ENCODE measurements around the gene SLC22A23.
A peak's percentile ranks its signal among the peaks of the same experiment; 100 is the strongest.

The SLC22A23 gene

DNA sequence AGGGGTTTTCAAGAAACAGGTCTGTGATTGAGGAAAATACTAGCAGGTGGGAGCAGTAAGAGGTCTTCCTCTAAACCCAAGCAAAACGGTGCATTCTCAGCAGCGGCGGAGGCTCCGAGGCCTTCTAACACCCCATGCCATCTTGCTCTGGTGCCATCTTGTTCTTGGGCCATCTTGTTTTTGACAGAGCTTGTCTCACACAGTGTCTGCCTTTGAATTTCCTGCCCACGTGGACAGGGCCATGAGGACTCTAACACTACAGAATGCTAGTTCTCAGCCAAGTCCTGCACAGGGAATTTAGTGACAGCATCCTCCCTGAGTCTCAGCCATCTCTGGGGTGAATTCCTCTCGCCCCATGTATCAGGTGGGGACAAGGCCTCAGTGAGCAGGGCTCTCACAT, 121.7 kb downstream of the SLC22A23 start:
- no peak for DNase-seq (ENCODE audit: low read depth in 2 of 2)

DNA sequence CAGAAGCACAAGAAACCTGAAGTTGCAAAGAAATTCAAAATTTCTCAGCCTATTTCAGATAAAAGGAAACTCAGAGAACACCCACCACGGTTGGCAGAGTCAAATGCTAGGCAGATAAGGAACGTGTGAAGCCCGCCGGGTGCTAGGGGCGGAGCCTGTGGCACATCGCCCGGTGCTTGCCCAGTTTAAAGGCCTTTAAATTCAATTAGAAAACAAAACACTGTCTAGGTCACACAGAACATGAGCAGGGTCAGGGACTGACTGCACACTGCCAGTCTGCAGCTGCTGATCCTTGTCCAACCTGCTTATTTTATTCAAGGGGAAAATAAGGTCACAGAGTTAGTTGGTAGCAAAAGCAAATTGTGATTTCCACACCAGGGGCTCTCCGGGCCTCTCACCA, 122.3 kb downstream of the SLC22A23 start:
- no peak for DNase-seq (ENCODE audit: low read depth in 2 of 2)

DNA sequence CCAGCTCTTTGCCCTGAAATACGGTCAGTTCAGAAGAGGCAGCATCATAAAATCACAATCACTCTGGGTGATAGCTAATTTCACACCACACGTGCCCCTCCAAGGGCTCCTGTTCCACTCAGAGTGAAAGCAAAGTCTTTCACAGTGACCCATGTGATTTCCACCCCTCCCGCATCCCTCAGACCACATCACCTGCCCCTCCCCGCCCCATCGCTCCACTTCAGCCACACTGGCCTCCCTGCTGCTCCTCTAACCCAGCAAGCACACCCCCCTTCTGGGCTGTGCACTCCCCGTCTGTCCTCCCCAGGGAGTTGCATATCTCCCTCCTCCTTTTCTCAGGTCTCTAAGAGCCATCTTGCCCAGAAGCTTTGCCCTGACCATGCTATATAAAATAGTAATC, 123.6 kb downstream of the SLC22A23 start:
- no peak for DNase-seq (ENCODE audit: low read depth in 2 of 2)

DNA sequence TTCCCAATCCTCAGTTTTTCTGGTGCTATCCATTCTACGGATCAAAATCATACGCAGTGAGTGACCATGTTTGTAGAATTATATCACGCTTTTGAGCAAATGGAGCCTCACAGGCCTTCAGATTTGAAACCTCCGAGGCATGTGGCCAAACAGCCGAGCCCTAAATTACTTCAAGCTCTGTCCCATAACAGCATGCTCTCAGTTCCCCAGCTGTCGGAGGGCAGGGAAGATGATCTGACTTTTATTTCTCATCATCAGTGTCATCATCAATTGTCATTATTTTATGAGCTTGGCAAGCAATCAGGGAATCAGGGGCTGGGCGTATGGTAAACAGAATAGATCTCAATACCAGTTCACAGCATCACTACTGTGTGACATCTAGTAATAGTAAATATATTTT, 124.9 kb downstream of the SLC22A23 start:
- no peak for DNase-seq (ENCODE audit: low read depth in 2 of 2)

DNA sequence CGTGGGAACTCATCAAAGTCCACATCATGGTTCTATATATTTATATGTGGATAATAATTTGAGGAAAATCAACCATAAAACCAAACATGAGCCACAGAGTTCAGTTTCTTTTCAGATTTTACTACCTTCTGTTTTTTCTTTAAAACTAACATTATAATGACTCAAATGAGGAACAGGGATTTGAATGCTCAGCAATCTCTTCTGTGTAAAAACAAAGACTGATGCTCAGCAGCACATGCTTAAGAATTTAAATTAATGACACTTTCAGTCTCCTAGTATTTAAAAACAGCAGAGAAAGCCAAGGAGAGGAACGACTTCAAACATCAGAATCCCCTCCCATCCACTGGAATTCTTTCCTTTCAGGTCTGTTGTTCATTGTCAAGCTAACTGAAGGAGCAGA, 125.4 kb downstream of the SLC22A23 start:
- DNase-seq (ENCODE audit: low read depth in 2 of 2) = no peak

DNA sequence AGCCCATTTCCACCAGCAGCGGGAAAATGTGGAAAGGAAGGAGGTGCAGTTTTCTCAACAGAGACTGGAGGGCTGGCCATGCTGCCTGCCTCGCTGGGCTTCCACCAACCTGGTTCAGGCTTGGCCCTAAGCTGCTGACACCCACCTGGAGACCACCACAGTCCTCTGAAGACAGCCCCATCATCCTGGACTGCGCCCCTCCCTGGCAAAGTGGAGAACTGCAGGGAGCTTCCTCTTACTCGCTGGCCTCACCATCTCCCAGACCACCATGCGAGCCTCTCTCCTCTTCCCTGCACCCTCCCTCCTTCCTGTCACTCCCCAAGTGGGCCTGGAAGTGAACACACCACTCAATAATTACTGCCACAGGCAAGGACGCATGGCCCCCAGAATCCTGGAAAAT, 126.7 kb downstream of the SLC22A23 start:
- no peak for DNase-seq (ENCODE audit: low read depth in 2 of 2)

DNA sequence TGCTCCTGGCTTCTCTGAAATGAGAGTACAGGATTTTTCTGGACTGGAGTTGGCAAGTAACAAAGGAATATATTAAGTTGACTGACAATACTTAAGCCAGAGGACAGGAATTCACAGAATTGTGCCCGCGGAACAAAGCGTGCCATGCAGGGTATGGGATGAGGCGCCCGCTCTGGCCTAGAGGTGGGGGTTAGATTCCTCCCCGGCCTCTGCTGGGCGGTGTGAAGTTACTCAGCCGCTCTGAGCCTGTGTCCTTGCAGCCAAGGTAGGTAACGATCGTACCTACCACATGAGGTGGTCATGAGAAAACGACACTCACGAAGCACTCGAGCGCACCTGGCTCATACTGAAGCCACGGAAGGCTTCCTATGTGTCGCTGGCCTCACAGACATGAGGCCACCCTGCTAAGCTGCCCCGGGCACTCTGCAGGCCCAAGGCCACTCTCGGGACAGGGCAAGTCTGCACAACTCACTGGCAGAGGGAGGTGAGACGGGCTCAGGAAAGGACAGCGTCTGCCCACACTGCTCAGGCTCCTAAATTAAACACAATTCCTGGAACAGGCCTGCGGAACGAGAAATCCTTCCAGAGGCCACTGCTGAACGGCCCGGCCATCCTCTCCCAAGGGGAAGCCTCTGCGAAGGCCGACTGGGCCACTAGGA, 127.3 kb downstream of the SLC22A23 start:
- no peak for DNase-seq (ENCODE audit: low read depth in 2 of 2)

DNA sequence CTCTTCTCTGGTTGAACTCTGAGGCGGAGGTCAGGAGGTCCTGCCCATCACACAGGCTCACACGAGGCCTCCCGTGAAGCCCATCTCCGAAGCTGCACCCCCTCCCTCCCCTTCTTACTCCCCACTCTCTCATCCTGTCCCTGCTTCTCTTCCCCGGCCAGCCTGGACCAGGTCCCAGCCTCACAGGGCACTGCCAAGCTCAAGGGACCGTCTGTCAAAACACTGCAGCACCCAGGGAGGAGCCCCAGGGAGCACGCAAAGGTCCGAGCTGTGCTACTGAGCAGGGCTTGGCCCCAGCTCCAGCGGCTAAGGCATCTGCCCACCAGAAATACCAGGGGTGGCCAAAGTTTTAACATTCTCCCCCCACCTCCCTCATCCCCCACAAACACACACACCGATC, 128.1 kb downstream of the SLC22A23 start:
- DNase-seq (ENCODE audit: low read depth in 2 of 2) = no peak

DNA sequence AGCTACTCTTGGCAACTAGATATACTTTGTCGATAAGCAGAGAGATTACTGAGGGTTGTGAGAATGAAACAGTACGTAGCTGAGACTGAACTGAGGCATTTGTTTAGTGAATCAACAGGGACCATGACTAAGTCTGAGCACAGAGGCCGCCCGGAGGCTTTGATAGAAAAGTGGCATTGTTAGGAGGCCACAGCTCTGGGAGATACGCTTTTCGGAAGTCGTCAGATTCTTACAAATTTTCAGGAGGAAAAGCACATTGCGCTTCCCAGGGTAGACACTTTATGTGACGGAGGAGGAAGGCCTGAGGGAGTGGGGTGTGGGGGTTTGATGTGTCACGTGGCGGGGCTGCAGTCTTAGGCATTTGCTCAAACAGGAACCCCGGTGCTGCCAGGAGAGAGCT, 128.7 kb downstream of the SLC22A23 start:
- DNase-seq (ENCODE audit: low read depth in 2 of 2) = no peak

DNA sequence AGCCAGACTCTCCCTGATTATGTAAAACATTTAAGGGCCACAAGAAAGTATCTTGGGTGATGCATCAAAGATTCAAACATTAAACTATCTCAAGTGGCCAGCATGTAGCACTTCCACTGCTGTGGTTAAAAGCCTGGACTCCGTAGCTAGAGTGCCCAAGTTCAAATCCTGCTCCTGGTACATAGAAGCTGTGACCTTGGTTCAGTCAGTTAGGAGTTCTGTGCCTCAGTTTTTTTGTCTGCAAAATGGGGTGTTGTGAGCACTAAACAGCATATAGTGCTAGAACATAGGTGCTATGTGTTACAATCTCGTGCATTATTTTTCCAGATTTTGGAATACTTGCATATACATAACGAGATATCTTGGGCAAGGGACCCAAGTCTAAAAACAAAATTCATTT, 129.4 kb downstream of the SLC22A23 start:
- DNase-seq (ENCODE audit: low read depth in 2 of 2) = no peak

DNA sequence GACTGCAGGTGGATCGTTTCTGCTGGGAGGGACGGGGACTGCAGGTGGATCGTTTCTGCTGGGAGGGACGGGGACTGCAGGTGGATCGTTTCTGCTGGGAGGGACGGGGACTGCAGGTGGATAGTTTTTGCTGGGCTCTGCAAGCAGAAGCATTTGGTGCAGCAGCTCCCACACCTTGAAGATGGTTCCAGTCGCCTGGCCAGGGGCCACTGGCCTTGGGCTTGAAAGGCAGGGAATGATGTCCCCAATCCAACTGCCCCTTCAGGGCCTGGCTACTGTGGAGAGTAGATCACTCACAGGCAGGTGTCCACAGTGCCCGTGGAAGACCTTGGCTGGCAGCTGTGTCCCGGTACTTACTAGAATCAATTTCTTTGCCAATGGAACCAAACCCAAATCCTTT, 129.9 kb downstream of the SLC22A23 start:
- no peak for DNase-seq (ENCODE audit: low read depth in 2 of 2)

DNA sequence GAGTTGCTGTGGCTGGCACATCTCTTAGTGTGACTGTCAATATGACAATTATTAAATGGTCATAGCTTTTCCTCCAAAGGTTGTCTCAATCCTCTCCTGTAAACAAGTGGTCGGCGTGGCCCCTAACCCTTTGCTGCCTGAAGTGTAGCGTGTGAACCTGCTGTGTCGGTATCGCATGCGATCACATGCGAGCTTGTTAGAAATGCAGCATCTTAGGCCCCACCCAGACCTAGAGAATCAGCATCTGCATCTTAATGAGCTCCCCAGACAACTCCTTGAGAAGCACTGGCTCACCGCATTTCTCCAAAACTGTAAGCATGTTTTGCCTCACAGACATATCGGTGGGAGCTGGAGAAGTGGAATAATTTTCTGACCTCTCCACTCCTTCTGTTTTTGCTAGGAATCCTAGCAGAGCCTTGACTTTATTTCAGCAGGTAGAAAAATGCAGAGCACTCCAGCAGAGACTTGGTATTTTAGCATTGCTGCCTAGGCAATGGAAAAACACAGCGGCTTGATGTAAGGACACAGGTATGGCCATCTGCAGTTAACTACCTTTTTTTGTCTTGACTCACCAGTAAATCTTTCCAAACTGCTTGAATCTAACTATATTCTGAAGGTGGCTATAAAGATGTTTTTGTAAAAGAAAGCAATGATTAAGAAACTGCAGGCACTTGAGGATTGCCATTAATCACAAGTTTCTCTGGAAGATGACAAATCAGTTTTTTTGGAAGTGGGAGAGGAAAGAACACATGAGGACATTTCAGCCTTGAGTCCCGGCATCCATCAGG, 130.5 kb downstream of the SLC22A23 start:
- no peak for DNase-seq (ENCODE audit: low read depth in 2 of 2)

DNA sequence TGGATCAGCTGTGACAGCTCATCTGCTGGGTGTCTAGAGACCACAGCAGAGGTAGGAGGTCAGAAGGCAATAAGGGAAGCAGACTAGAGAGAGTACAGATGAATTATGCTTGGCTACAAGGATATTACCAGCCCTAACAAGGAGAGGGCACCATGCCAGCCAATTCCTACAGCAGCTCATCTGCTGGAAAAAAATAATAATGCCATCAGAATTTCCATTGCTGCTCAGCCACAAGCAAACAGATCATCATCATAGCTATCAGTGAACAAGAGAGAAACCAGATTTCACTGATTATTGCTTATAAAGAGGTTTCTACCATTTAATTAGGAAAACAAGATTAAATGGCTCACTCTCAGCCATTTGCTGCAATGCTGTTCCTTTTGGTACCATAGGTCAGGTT, 131.6 kb downstream of the SLC22A23 start:
- DNase-seq (ENCODE audit: low read depth in 2 of 2) = no peak

DNA sequence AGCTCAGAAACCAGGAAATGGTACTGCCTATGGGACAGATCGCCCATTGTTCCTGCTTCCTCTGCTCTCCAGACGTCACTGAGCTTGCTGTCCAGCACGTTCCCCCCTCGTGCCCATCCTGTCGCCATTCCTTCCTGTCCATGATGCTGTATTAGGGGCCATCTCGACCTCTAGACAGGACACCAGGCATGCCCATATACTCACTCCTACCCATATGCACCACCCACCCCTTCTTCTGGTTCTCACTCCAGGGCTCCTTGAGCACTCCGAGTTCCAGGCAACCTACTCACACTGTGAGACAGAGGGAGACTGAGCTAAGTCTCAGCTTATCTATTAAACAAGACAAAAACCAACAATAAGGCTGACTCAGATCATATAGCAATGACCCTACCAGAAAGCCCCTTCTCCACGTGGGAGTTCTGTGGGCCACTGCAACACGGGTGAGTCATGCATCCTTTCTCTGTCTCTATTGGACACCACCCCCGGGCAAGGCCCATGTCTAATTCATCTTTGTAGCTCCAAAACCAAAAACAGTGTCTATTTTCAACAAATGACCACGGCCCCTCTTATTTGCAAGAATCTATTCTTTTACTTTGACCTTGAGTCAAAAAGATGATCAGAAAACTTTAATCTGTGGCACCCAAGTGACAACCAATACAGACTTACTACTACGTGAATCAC, 132.4 kb downstream of the SLC22A23 start:
- DNase-seq (ENCODE audit: low read depth in 2 of 2) = peak; percentile 45 to 54

DNA sequence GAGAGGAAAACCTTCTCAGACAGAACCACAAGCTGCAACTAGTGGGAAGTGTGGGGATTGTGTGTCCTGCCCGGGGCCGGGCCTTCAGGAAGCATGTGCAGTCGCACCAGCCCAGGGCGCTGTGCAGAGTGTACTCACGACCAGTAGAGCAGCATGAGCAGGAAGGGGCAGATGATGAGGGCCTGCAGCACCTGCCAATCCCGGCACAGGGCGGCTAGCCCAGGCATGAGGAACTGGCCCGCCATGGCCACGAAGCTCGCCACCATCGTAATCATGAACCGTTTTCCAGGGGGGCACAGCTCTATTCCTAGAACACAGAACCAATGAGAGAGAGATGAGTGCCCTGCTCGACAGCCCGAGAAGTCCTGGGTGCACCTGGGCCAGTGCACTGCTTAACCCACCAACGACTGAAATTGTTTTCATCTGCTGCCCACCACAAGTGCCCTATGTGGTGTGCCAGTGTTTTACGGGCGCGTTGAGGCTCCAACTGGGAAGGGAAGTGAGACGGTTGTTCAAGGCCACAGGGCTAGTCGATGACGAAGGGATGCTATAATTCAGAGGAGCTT, 133.1 kb downstream of the SLC22A23 start:
- no peak for DNase-seq (ENCODE audit: low read depth in 2 of 2)

DNA sequence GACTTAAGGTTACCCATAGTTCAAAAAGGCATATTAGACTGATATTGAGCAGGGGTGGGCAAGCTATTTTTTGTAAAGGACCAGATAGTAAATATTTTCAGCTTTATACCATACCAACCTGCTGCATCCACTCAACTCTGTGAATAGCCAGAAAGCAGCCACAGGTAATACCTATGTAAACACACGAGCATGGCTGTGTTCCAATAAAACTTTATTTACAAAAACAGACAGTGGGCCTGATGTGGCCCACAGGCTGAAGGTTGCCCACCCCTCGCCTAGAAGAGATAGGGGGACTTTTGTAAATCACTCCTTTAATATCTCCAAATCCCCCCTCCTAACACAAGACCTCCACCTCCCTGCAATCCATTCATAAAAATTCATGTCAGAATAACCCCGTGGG, 133.7 kb downstream of the SLC22A23 start:
- DNase-seq (ENCODE audit: low read depth in 2 of 2) = no peak

DNA sequence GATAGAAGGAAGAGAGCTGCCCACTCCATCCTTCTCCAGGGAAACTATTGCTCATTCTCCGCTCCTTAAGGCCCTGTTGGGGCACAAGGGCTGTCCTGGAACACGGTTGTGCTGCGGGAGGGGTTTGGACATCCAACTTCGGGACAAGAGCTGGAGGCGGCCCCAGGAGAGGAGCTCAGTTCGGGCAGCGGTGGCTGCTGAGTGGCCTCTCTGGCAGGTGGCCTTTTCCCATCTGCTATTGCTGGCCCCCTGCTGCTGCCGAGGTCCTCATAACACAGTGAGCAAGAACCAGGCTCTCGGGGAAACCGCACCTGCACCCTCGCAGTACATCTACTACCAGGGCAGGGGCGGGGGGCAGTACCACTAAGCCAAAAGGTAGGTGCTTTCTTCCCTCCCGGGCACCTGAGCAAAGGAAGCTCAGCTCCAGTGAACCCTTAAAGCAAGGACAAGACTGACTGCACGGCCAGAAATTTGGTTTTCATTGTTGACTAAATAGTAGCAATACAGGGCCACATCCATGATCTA, 134.4 kb downstream of the SLC22A23 start:
- DNase-seq (ENCODE audit: low read depth in 2 of 2) = no peak

DNA sequence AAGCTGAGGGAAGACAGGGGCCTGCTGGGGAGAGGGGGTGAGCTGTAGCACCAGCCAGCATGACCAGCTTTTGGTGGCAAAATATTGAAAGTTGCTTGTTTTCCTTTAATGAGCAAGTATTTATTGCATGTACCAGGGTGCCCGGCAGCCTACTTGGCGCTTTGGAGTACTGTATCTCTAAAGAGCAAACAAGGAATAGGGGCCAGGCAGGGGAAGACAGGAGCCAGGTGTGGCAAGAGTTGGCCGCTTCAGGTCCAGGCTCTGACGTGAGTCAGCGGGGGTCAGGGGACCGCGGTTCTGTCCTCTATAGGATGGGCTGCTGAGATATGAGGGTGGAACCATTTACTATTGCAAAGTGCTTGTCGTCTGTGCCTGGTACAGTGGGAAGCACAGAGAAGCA, 135.0 kb downstream of the SLC22A23 start:
- DNase-seq (ENCODE audit: low read depth in 2 of 2) = no peak

DNA sequence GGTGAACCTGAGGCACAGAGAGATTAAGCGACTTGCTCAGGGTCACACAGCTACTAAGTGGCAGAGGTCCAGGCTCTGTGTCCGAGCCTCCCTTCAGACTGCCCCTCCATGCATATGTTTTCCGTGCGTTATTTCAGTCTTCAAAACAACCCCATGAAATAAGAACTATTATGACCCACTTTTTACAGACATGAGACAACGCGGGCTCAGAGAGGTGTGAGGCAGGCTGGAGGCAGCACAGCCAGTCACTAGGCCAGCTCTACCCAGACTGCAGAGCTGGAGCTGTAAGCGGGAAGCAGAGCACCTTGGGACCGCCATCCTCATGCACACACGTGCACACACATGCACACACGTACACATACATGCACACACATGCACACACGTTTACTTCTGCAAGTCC, 135.8 kb downstream of the SLC22A23 start:
- DNase-seq (ENCODE audit: low read depth in 2 of 2) = no peak

DNA sequence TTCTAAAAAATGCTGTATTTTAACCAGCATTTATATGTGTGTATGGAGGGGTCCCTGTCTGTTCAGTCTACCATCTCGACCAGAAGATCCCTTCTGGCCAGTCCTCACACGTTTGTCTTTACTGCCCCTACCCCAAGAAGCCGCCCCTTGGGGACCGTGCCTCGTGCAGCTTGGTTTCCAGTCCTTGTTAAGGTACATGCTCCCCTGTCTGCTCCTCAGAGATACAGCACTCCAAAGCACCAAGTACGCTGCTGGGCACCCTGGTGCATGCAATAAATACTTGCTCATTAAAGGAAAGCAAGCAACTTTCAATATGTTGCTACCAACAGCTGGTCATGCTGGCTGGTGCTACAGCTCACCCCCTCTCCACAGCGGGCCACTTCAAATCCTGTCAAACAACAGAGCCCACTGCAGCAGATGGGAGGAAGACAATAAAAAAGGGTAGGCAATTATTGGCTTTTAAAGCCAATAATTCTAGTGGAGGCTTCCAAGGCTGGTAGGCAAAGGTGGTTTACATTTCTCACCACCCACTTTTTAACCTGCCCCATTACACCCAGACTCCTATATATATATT, 136.5 kb downstream of the SLC22A23 start:
- no peak for DNase-seq (ENCODE audit: low read depth in 2 of 2)

DNA sequence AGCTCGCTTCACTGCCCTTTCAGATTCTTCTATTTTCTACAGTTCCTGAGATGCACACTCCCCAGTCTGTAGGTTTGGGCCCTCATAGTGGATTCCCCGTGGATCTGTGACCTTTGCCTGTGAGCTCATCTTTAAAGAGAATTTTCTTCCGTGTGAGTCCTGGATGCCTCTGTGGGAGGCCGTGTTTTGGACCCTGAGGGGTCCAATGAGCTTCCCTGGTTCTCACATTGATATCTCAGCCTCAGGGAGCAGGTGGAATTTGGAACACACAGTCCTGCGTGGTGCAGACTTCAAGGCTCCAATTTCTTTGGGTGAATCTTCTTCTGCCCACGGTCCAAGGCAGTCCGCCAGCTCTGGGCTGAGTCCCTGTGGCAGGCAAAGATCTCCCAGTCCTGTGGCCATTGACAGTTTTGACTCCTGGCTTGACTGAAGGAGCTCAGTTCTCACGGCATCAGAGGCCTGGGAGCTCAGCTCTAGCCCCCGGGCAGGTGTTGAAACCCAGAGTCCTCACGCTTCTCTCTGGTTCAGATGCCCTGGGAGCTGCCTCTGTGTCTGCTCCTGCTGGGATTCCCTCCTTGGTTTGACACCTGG, 137.1 kb downstream of the SLC22A23 start:
- no peak for DNase-seq (ENCODE audit: low read depth in 2 of 2)

All from fibroblast of skin of left quadriceps (primary cell).